ENCODE results near the gene NAPB.
"Not testable (repeated sequence)": the region's sequence is repeated elsewhere in the genome, so short reads cannot be mapped to it uniquely, and the experiment has no call there.

The NAPB gene

GRCh38 chr20:23367770-23368169, 53.5 kb downstream of the NAPB start:
- DNase-seq (ENCODE audit: low spot score), result no peak

GRCh38 chr20:23366384-23366783, 54.9 kb downstream of the NAPB start:
- no peak for DNase-seq (ENCODE audit: low spot score)

- no peak for DNase-seq (ENCODE audit: low spot score)
Measured at GRCh38 chr20:23365390-23366165, 55.7 kb downstream of the NAPB start.

GRCh38 chr20:23363257-23363649, 58.0 kb downstream of the NAPB start:
- DNase-seq (ENCODE audit: low spot score), result no peak

- no peak for DNase-seq (ENCODE audit: low spot score)
Measured at GRCh38 chr20:23362392-23363256, 58.7 kb downstream of the NAPB start.

GRCh38 chr20:23361476-23362391, 59.6 kb downstream of the NAPB start, which contains the start of gene GZF1:
Gene GZF1, plus strand, starts transcription at chr20:23362182. Its CDS starts 2,202 bp downstream, at chr20:23364384.
- peak; percentile 99 for DNase-seq (ENCODE audit: low spot score)

GRCh38 chr20:23361119-23361475, 60.2 kb downstream of the NAPB start:
- DNase-seq (ENCODE audit: low spot score), result no peak

GRCh38 chr20:23360531-23360930, 60.8 kb downstream of the NAPB start:
- DNase-seq (ENCODE audit: low spot score), result no peak

GRCh38 chr20:23358923-23359593, 62.2 kb downstream of the NAPB start:
- DNase-seq (ENCODE audit: low spot score), result no peak

- DNase-seq (ENCODE audit: low spot score), result no peak
Measured at GRCh38 chr20:23358563-23358906, 62.8 kb downstream of the NAPB start.

GRCh38 chr20:23357767-23358562, 63.3 kb downstream of the NAPB start:
- peak; percentile 100 for DNase-seq (ENCODE audit: low spot score)

GRCh38 chr20:23356203-23356602, 65.1 kb downstream of the NAPB start:
- DNase-seq (ENCODE audit: low spot score), result no peak

GRCh38 chr20:23350904-23351838, 70.1 kb downstream of the NAPB start:
- peak; percentile 63 for DNase-seq (ENCODE audit: low spot score)

GRCh38 chr20:23350196-23350903, 70.9 kb downstream of the NAPB start, which contains the start of gene NXT1:
Gene NXT1, plus strand, starts transcription at chr20:23350791. Its CDS starts 3,251 bp downstream, at chr20:23354042.
- peak; percentile 94 for DNase-seq (ENCODE audit: low spot score)

GRCh38 chr20:23349338-23350195, 71.7 kb downstream of the NAPB start:
- DNase-seq (ENCODE audit: low spot score), result no peak

- DNase-seq (ENCODE audit: low spot score), result not testable (repeated sequence)
Measured at GRCh38 chr20:23348510-23348909, 72.8 kb downstream of the NAPB start.

- no peak for DNase-seq (ENCODE audit: low spot score)
Measured at GRCh38 chr20:23347791-23348190, 73.5 kb downstream of the NAPB start.

GRCh38 chr20:23346002-23346401, 75.3 kb downstream of the NAPB start:
- DNase-seq (ENCODE audit: low spot score), result no peak
